CD4-positive, alpha-beta T cell treated with Interleukin-2 at 100 ng/mL for 4 hours (primary cell): Measurements from ENCODE around the gene CRIM1.

Experiments
- DNase-seq: peaks from one replicate; pipeline ENCODE4 v3.0.0-alpha.2; 2020; ENCODE audit warnings: low spot score

The CRIM1 gene

GRCh38 chr2:36586672-36587071, 231.1 kb downstream of the CRIM1 start:
- DNase-seq: no peak

GRCh38 chr2:36587101-36587500, 231.5 kb downstream of the CRIM1 start:
- DNase-seq: no peak

- no peak for DNase-seq
Observed at GRCh38 chr2:36587556-36587955, 232.0 kb downstream of the CRIM1 start.

GRCh38 chr2:36589230-36589630, 233.7 kb downstream of the CRIM1 start:
- no peak for DNase-seq

- DNase-seq: no peak
Observed at GRCh38 chr2:36594849-36595248, 239.3 kb downstream of the CRIM1 start.

- no peak for DNase-seq
Observed at GRCh38 chr2:36596397-36596796, 240.8 kb downstream of the CRIM1 start.

GRCh38 chr2:36597003-36597531, 241.5 kb downstream of the CRIM1 start:
- DNase-seq: no peak

GRCh38 chr2:36597532-36598377, 242.2 kb downstream of the CRIM1 start, which contains the start of gene FEZ2:
TSS of gene FEZ2 (minus strand) at chr2:36598168. CDS start at chr2:36598142, 26 bp downstream.
- peak; percentile 56 for DNase-seq
